AG04449 (cell line): ENCODE data around the gene AADACL3.

Source experiments
- CTCF ChIA-PET: fragments of 350-600 bp; formaldehyde crosslinking; extraction: SDS; loops from one replicate; lab custom pipeline; 2021; ENCODE audit warnings: antibody characterized with exemption; lab: Yijun Ruan, JAX
- POLR2A ChIA-PET: fragments of 400-600, 350-600 bp; formaldehyde crosslinking; extraction: SDS; loops from one replicate; lab custom pipeline; 2020; ENCODE audit warnings: antibody characterized with exemption, inconsistent platforms; lab: Yijun Ruan, JAX
- DNase-seq: peaks from one replicate; pipeline ENCODE4 v3.0.0-alpha.2; 2010; ENCODE audit warnings: low read depth, low spot score
- H3K4me3 ChIP-seq: 2 replicates; pipeline ENCODE4 v1.5.1; 2011; ENCODE audit warnings: low read depth, mild to moderate bottlenecking, control low read depth, low read length
- TF ChIP-seq, protein P1 (sequence below): IDR thresholded peaks from one replicate; pipeline ENCODE4 v1.5.1; 2011; ENCODE audit warnings: mild to moderate bottlenecking, moderate library complexity, low read length, control low read depth, inconsistent platforms; ENCODE audit not compliant: insufficient read depth; ENCODE audit errors: missing control alignments

The AADACL3 gene

GRCh38 chr1:12678350-12678749 is 37.6 kb upstream of the AADACL3 start:
- ChIA-PET POLR2A (no interaction called here), CTCF (no interaction called here)
- DNase-seq = no peak
- H3K4me3 ChIP-seq = no peak overlapping the region
- TF ChIP-seq, protein P1, sequence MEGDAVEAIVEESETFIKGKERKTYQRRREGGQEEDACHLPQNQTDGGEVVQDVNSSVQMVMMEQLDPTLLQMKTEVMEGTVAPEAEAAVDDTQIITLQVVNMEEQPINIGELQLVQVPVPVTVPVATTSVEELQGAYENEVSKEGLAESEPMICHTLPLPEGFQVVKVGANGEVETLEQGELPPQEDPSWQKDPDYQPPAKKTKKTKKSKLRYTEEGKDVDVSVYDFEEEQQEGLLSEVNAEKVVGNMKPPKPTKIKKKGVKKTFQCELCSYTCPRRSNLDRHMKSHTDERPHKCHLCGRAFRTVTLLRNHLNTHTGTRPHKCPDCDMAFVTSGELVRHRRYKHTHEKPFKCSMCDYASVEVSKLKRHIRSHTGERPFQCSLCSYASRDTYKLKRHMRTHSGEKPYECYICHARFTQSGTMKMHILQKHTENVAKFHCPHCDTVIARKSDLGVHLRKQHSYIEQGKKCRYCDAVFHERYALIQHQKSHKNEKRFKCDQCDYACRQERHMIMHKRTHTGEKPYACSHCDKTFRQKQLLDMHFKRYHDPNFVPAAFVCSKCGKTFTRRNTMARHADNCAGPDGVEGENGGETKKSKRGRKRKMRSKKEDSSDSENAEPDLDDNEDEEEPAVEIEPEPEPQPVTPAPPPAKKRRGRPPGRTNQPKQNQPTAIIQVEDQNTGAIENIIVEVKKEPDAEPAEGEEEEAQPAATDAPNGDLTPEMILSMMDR = no peak

DNA sequence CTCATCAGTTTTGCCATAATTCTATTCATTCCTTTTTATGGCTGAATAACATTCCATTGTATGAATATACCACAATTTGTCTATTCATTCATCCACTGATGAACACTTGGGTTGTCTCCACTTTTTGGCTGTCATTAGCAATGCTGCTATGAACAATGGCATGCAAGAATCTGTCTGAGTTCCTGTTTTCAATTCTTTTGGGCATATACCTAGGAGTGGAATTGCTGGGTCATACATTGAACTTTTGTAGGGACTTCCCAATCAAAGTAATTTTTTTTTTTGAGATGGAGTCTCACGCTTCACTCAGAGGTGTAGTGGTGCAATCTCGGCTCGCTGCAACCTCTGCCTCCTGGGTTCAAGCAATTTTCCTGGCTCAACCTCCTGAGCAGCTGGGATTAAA is 37.1 kb upstream of the AADACL3 start:
- TF ChIP-seq, protein P1 = no peak
- CTCF ChIA-PET = no interaction called here
- POLR2A ChIA-PET = no interaction called here
- H3K4me3 ChIP-seq = no peak overlapping the region
- DNase-seq = no peak

- ChIA-PET POLR2A (no interaction called here), CTCF (no interaction called here)
- no peak overlapping the region for H3K4me3 ChIP-seq
These were observed 25.8 kb upstream of the AADACL3 start for GRCh38 chr1:12690156-12690555.

DNA sequence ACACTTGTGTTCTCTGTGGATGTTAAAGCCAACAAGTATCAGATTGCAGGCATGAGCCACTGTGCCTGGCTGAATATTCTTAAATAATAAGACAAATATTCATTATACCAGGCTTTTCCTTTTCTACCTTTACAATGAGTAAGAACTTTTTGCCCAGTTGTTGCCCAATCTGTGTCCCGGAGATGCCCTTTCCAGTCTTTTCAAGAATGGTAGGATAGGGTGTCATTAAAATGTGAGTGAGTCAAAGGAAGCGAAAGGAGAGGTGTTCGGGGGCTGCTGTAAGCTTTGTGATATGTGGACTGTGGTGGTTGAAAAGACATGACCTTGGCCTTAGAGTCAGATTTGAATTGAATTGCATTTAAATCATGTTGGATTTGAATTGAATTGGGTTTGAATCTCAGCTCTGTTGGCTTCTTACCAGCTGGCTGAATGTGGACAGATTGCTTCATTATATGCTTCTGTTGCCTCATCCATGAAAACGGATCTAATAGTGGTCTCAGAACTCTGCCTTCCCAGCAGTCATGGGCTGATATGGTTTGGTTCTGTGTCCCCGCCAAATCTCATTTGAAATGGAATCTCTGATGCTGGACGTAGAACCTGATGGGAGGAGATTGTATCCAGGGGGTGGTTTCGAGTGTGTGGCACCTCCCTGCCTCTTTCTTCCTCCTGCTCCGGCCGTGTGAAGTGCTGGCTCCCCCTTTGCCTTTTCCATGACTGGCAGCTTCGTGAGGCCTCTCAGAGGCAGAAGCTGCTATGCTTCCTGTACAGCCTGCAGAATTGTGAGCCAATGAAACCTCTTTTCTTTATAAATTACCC is 22.7 kb upstream of the AADACL3 start:
- TF ChIP-seq, protein P1 = no peak
- POLR2A ChIA-PET = no interaction called here
- H3K4me3 ChIP-seq = no peak overlapping the region
- CTCF ChIA-PET = no interaction called here
- DNase-seq = no peak

More at GRCh38 chr1:12690156-12690555, 25.8 kb upstream of the AADACL3 start:
- DNase-seq = no peak
- TF ChIP-seq, protein P1 = no peak

- DNase-seq = no peak
These were observed 19.3 kb upstream of the AADACL3 start for GRCh38 chr1:12696658-12697057.

DNA sequence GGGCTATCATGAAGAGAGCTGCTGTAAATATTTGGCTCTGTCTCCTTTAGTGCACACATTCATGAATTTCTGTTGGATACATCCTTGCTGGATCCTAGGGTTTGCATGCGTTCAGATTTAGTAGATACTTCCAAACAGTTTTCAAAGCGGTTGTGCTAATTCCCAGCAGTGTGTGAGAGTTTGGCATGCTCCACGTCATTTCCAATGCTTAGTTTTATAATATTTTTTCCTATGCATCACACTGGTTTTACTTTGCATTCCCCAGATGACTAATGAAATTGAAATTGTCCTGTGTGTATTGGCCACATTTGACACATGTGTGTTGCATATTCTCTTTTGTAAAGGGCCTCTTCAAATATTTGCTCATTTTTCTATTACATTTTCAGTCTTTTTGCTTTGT is 18.5 kb upstream of the AADACL3 start:
- ChIA-PET CTCF (no interaction called here), POLR2A (no interaction called here)
- TF ChIP-seq, protein P1 = no peak
- DNase-seq = peak; percentile 2
- H3K4me3 ChIP-seq = no peak overlapping the region

More at GRCh38 chr1:12696658-12697057, 19.3 kb upstream of the AADACL3 start:
- POLR2A ChIA-PET = no interaction called here
- CTCF ChIA-PET = no interaction called here
- TF ChIP-seq, protein P1 = no peak
- no peak overlapping the region for H3K4me3 ChIP-seq
